Uterus (tissue), 4 donors: ENCODE measurements around the gene TMEM106B. TPM values are rescaled to one million over a fixed set of nuclear protein-coding genes. Genes with fewer than 3 reads are reported as not detected.

Experiments used
- DNase-seq, 2 donors: peaks; one replicate each; pipeline ENCODE4 v3.0.0-alpha.2; 2019 to 2020
- H3K27ac ChIP-seq, 2 donors: fragments of 200-600 bp; sonication (generic); 1 replicate in 1 of 2; 2 replicates in 1 of 2; pipeline ENCODE4 v1.5.1; 2016 to 2018
- H3K27me3 ChIP-seq, 2 donors: fragments of 200-600 bp; sonication (generic); one replicate each; pipeline ENCODE4 v1.5.1; 2018 to 2019; ENCODE audit warnings: control low read depth in 1 of 2
- H3K36me3 ChIP-seq, 2 donors: fragments of 200-600 bp; sonication (generic); one replicate each; pipeline ENCODE4 v1.5.1; 2019; ENCODE audit warnings: control low read depth in 1 of 2
- H3K4me1 ChIP-seq, 2 donors: fragments of 200-600 bp; sonication (generic); one replicate each; pipeline ENCODE4 v1.5.1; 2018 to 2019; ENCODE audit warnings: control low read depth in 1 of 2
- H3K4me3 ChIP-seq, 2 donors: fragments of 200-600 bp; sonication (generic); 1 replicate in 1 of 2; 2 replicates in 1 of 2; pipeline ENCODE4 v1.5.1; 2018 to 2019; ENCODE audit warnings: mild to moderate bottlenecking in 1 of 2
- H3K9me3 ChIP-seq, 2 donors: fragments of 200-600 bp; sonication (generic); one replicate each; pipeline ENCODE4 v1.5.1; 2019; ENCODE audit warnings: control low read depth in 1 of 2
- POLR2A ChIP-seq, 2 donors: fragments of 450-650 bp; IDR thresholded peaks; one replicate each; pipeline ENCODE4 v1.6.1; 2016; ENCODE audit warnings: antibody characterized with exemption in 2 of 2, mild to moderate bottlenecking in 1 of 2, moderate library complexity in 1 of 2
- intact Hi-C: fragments of 100-400 bp; cut with DNase I; formaldehyde crosslinking; loops from one replicate; pipeline ENCODE4 v1.15.1; 2023; ENCODE audit warnings: low total_unique reads
- total RNA-seq, 4 donors: library from RNA; depleted of rRNA in 3 of 4; stranded (reverse); fragments of >200 nt in 3 of 4; gene quantifications; one replicate each; pipeline versions ENCODE4 v1.1.0 to v1.2.4, GENCODE V29; 2014 to 2023
- TF ChIP-seq, protein P1 (sequence below), 4 experiments: fragments of 200-600 bp in 2 of 4; fragments of 450-650 bp in 2 of 4; sonication (generic) in 2 of 4; IDR thresholded peaks; one replicate each; pipeline ENCODE4 v1.5.1; 2016 to 2019; ENCODE audit warnings: antibody characterized with exemption in 4 of 4, mild to moderate bottlenecking in 2 of 4, moderate library complexity in 1 of 4
- donor health status: DM: yes; HTN: yes; CAD: no.

Gene TMEM106B
- total RNA-seq, 4 donors from 2014 or later, result 65.4 to 215 (median 76.0) TPM

DNA sequence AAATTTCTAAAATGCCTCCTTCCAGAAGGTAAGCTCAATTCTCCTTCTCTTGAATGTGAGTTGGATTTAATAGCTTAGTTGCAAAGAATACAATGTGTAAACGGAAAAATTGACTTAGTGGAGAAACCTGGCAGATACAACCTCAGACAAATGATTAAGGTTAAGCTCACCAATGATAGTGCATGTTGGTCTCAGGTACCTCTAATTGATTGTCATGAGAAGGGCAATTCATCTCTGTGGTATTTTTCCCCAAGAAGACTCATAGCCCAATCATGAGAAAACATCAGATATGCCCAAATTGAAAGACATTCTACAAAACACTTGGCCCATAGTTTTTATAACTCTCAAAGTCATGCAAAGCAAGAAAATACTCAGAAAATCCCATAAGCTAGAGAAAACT lies 36.2 kb upstream of the TMEM106B start:
- Histone ChIP-seq H3K4me1 (no peaks in the 10 kb centered on the region), H3K9me3 (no peaks in the 10 kb centered on the region), H3K36me3 (no peaks in the 10 kb centered on the region), H3K4me3 (no peak overlapping the region), H3K27ac (no peak overlapping the region), H3K27me3 (no peaks in the 10 kb centered on the region)
- TF ChIP-seq, protein P1, sequence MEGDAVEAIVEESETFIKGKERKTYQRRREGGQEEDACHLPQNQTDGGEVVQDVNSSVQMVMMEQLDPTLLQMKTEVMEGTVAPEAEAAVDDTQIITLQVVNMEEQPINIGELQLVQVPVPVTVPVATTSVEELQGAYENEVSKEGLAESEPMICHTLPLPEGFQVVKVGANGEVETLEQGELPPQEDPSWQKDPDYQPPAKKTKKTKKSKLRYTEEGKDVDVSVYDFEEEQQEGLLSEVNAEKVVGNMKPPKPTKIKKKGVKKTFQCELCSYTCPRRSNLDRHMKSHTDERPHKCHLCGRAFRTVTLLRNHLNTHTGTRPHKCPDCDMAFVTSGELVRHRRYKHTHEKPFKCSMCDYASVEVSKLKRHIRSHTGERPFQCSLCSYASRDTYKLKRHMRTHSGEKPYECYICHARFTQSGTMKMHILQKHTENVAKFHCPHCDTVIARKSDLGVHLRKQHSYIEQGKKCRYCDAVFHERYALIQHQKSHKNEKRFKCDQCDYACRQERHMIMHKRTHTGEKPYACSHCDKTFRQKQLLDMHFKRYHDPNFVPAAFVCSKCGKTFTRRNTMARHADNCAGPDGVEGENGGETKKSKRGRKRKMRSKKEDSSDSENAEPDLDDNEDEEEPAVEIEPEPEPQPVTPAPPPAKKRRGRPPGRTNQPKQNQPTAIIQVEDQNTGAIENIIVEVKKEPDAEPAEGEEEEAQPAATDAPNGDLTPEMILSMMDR (IDR thresholded peaks at IDR 0.05), result no peak
- no peak for TF ChIP-seq POLR2A (IDR thresholded peaks at IDR 0.05)
- intact Hi-C loops, result no loop called here
- DNase-seq, result no peak

GRCh38 chr7:12178317-12178716 lies 32.8 kb upstream of the TMEM106B start:
- Histone ChIP-seq H3K27ac (no peak overlapping the region), H3K36me3 (no peaks in the 10 kb centered on the region), H3K27me3 (no peaks in the 10 kb centered on the region), H3K9me3 (no peaks in the 10 kb centered on the region), H3K4me1 (no peaks in the 10 kb centered on the region), H3K4me3 (no peak overlapping the region)
- DNase-seq, result no peak
- TF ChIP-seq, protein P1 (IDR thresholded peaks at IDR 0.05), result no peak
- no peak for TF ChIP-seq POLR2A (IDR thresholded peaks at IDR 0.05)
- intact Hi-C loops, result no loop called here

- H3K4me1 ChIP-seq, result no peaks in the 10 kb centered on the region
- H3K9me3 ChIP-seq, result no peaks in the 10 kb centered on the region
- no peak for TF ChIP-seq POLR2A (IDR thresholded peaks at IDR 0.05)
- TF ChIP-seq, protein P1 (IDR thresholded peaks at IDR 0.05), result no peak
- intact Hi-C loops, result no loop called here
- H3K4me3 ChIP-seq, result no peak overlapping the region
- H3K27me3 ChIP-seq, result no peaks in the 10 kb centered on the region
- no peak for DNase-seq
- H3K27ac ChIP-seq, result no peak overlapping the region
- H3K36me3 ChIP-seq, result no peaks in the 10 kb centered on the region
Observed at GRCh38 chr7:12194426-12194825, 16.7 kb upstream of the TMEM106B start.

DNA sequence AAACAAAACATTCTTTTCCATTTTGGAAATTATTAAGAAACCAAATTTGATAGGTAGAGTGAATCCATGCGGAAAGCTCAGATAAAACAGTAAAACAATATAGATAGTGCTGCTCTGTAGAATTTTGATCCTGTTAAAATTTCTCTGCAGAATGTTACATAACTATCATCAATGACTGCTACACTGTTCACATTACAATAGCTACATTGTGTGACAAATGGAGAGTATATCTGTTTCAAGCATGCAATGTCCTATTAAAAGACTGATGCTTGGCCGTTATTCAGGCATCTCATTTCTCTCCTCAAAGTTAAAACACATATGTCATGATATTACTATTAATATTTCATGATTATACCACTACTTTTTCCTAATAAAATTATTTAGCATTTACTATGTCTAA lies 14.7 kb upstream of the TMEM106B start:
- TF ChIP-seq POLR2A (IDR thresholded peaks at IDR 0.05), result no peak
- TF ChIP-seq, protein P1 (IDR thresholded peaks at IDR 0.05), result no peak
- Histone ChIP-seq H3K27ac (no peak overlapping the region), H3K36me3 (no peaks in the 10 kb centered on the region), H3K4me3 (no peak overlapping the region), H3K27me3 (no peaks in the 10 kb centered on the region), H3K9me3 (no peaks in the 10 kb centered on the region), H3K4me1 (no peaks in the 10 kb centered on the region)
- no peak for DNase-seq
- intact Hi-C loops, result no loop called here

GRCh38 chr7:12199363-12199762 lies 11.7 kb upstream of the TMEM106B start:
- no peak overlapping the region for H3K27ac ChIP-seq
- no peak for DNase-seq
- no peaks in the 10 kb centered on the region for H3K27me3 ChIP-seq
- H3K4me1 ChIP-seq, result no peaks in the 10 kb centered on the region
- TF ChIP-seq POLR2A (IDR thresholded peaks at IDR 0.05), result no peak
- TF ChIP-seq, protein P1 (IDR thresholded peaks at IDR 0.05), result no peak
- no peaks in the 10 kb centered on the region for H3K36me3 ChIP-seq
- H3K9me3 ChIP-seq, result no peaks in the 10 kb centered on the region
- intact Hi-C loops, result no loop called here
- H3K4me3 ChIP-seq, result no peak overlapping the region
